ENCODE results near the gene CLDN10.
"Not testable (repeated sequence)": the region's sequence is repeated elsewhere in the genome, so short reads cannot be mapped to it uniquely, and the experiment has no call there.

The CLDN10 gene

DNA sequence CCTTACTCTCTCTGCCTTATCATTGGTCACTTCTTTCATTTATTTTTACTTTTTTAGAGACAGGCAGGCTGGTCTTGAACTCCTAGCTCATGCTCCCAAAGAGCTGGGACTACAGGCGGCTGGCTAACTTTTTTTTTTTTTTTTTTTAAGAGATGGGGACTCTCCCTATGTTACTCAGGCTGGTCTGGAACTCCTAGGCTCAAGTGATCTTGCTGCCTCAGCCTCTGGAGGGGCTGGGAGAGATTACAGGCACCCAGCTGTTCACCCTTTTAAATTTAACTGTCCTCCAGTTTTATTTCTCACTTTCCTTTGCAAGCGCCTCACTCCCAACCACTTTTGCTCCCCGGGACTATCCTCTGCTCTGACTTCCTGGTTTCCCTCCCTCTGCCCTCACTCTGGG is 5.6 kb upstream of the CLDN10 start:
- no peak overlapping the region for H3K4me3 ChIP-seq (ENCODE audit: low read length)
- H3K4me1 ChIP-seq (ENCODE audit: control insufficient read depth, insufficient read depth, low read length) = no peaks in the 10 kb centered on the region
- H3K36me3 ChIP-seq (ENCODE audit: control insufficient read depth, insufficient read depth, low read length) = no peaks in the 10 kb centered on the region
- no peak overlapping the region for H3K9ac ChIP-seq (ENCODE audit: low read length)
- peaks cover 2% of the 10 kb centered on the region for H3K27me3 ChIP-seq (ENCODE audit: control insufficient read depth, insufficient read depth, low read length)
- H3K27ac ChIP-seq (ENCODE audit: low read depth, low read length) = no peak overlapping the region

DNA sequence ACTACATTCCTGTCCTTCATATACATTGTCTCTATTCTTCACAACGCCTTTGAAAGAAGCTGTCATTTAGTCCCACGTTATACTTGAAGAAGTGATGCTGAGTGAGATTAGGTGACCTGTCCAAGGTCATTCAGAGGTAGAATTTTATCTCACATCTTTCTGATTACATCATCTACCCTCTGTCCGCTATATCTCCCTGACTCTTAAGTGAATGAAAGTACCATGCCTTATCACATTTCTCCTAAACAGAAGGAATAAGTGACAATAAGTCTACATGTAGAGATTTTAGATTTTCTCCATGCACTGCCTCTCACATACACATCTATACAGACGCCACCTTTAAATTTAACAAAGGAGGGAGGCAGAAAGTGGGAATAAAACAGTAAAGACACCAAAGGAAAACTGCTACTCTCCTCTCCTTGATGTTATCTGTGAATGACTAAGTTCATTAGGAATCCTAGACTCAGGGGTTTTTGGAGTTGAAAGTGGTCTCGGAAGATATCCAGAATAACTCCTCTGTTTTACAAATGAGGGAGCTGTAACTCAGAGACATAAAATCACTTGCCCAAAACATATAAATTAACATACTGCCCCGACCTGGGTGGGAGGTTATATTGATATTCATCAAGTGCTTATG is 4.9 kb upstream of the CLDN10 start:
- H3K4me3 ChIP-seq (ENCODE audit: low read length) = no peak overlapping the region
- H3K27ac ChIP-seq (ENCODE audit: low read depth, low read length) = no peak overlapping the region
- no peaks in the 10 kb centered on the region for H3K4me1 ChIP-seq (ENCODE audit: control insufficient read depth, insufficient read depth, low read length)
- no peaks in the 10 kb centered on the region for H3K36me3 ChIP-seq (ENCODE audit: control insufficient read depth, insufficient read depth, low read length)
- H3K9ac ChIP-seq (ENCODE audit: low read length) = no peak overlapping the region
- peaks cover 2% of the 10 kb centered on the region for H3K27me3 ChIP-seq (ENCODE audit: control insufficient read depth, insufficient read depth, low read length)

DNA sequence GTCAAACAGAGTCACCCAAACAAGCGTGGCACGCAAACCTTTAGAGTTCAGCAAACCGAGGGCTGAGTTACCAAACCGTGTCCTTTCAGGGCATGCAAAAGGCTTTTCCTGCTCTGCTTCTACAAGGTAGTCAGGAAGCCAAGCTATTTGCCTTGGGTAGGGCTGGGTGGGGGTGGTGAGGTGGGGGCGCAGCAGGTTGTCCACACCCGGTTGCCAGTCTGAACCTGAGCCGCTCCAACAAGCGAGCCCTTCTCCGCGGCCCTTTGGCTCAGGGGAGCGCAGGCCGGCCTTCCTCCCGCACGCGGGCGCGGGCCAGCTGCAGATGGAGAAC is 347 bp upstream of the CLDN10 start:
- Histone ChIP-seq H3K4me3 (ENCODE audit: low read length) (no peak overlapping the region), H3K27me3 (ENCODE audit: control insufficient read depth, insufficient read depth, low read length) (peaks cover 5% of the 10 kb centered on the region), H3K9ac (ENCODE audit: low read length) (no peak overlapping the region), H3K4me1 (ENCODE audit: control insufficient read depth, insufficient read depth, low read length) (no peaks in the 10 kb centered on the region), H3K27ac (ENCODE audit: low read depth, low read length) (no peak overlapping the region), H3K36me3 (ENCODE audit: control insufficient read depth, insufficient read depth, low read length) (no peaks in the 10 kb centered on the region)

GRCh38 chr13:95553581-95554385 is 1.3 kb downstream of the CLDN10 start:
- no peaks in the 10 kb centered on the region for H3K4me1 ChIP-seq (ENCODE audit: control insufficient read depth, insufficient read depth, low read length)
- H3K27me3 ChIP-seq (ENCODE audit: control insufficient read depth, insufficient read depth, low read length) = peaks cover 5% of the 10 kb centered on the region

DNA sequence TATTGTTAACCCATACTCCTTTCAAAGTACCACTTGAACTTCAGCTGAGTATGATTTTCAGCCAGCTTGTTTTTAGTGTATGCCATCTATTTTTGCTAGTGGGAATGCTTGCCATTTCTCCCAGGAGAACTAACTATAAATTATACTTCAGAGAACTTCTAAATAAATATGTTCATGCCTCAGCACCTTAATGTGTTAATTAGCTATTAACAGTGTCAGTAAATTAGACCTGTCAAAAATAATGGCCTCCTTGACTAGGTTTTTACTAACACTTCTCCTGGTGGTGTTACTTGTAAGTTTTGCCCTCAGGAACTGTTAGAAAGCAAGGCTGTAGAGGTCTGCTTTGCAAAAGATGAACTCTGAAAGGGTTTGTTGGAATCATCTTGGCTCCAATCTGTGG is 4.5 kb downstream of the CLDN10 start:
- no peaks in the 10 kb centered on the region for H3K36me3 ChIP-seq (ENCODE audit: control insufficient read depth, insufficient read depth, low read length)
- H3K27ac ChIP-seq (ENCODE audit: low read depth, low read length) = no peak overlapping the region
- H3K9ac ChIP-seq (ENCODE audit: low read length) = no peak overlapping the region
- H3K27me3 ChIP-seq (ENCODE audit: control insufficient read depth, insufficient read depth, low read length) = peaks cover 3% of the 10 kb centered on the region
- H3K4me1 ChIP-seq (ENCODE audit: control insufficient read depth, insufficient read depth, low read length) = no peaks in the 10 kb centered on the region
- no peak overlapping the region for H3K4me3 ChIP-seq (ENCODE audit: low read length)

More at GRCh38 chr13:95553581-95554385, 1.3 kb downstream of the CLDN10 start:
- Histone ChIP-seq H3K9ac (ENCODE audit: low read length) (no peak overlapping the region), H3K36me3 (ENCODE audit: control insufficient read depth, insufficient read depth, low read length) (no peaks in the 10 kb centered on the region), H3K27ac (ENCODE audit: low read depth, low read length) (no peak overlapping the region), H3K4me3 (ENCODE audit: low read length) (no peak overlapping the region)

- Histone ChIP-seq H3K36me3 (ENCODE audit: control insufficient read depth, insufficient read depth, low read length) (no peaks in the 10 kb centered on the region), H3K9ac (ENCODE audit: low read length) (no peak overlapping the region), H3K4me3 (ENCODE audit: low read length) (no peak overlapping the region), H3K27me3 (ENCODE audit: control insufficient read depth, insufficient read depth, low read length) (no peaks in the 10 kb centered on the region), H3K27ac (ENCODE audit: low read depth, low read length) (no peak overlapping the region), H3K4me1 (ENCODE audit: control insufficient read depth, insufficient read depth, low read length) (no peaks in the 10 kb centered on the region)
Observed at GRCh38 chr13:95559100-95559499, 6.6 kb downstream of the CLDN10 start.

- Histone ChIP-seq H3K27me3 (ENCODE audit: control insufficient read depth, insufficient read depth, low read length) (no peaks in the 10 kb centered on the region), H3K9ac (ENCODE audit: low read length) (no peak overlapping the region), H3K27ac (ENCODE audit: low read depth, low read length) (no peak overlapping the region), H3K4me1 (ENCODE audit: control insufficient read depth, insufficient read depth, low read length) (no peaks in the 10 kb centered on the region), H3K4me3 (ENCODE audit: low read length) (no peak overlapping the region), H3K36me3 (ENCODE audit: control insufficient read depth, insufficient read depth, low read length) (no peaks in the 10 kb centered on the region)
Observed at GRCh38 chr13:95560387-95560786, 7.9 kb downstream of the CLDN10 start.

DNA sequence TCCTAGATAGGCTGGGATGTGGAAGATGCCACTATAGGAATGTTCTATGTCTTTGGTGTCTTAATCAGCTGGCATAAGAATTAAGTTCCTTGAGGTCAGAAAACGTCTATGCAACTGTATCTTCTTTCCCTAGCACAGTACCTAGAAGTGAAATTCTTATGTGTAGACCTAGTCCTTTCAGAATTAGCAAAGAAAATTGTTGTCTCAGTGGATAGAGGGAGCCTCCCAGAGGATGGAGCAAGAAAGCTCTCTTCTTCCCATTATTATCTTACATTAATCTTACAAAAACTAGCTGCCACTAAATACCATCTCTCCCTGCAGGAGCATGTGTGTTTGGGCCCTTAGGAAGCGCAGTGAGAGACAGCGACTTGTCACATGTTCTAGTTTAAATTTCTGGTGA is 11.6 kb downstream of the CLDN10 start:
- Histone ChIP-seq H3K27ac (ENCODE audit: low read depth, low read length) (no peak overlapping the region), H3K9ac (ENCODE audit: low read length) (no peak overlapping the region), H3K4me1 (ENCODE audit: control insufficient read depth, insufficient read depth, low read length) (no peaks in the 10 kb centered on the region), H3K27me3 (ENCODE audit: control insufficient read depth, insufficient read depth, low read length) (no peaks in the 10 kb centered on the region), H3K4me3 (ENCODE audit: low read length) (no peak overlapping the region), H3K36me3 (ENCODE audit: control insufficient read depth, insufficient read depth, low read length) (no peaks in the 10 kb centered on the region)

DNA sequence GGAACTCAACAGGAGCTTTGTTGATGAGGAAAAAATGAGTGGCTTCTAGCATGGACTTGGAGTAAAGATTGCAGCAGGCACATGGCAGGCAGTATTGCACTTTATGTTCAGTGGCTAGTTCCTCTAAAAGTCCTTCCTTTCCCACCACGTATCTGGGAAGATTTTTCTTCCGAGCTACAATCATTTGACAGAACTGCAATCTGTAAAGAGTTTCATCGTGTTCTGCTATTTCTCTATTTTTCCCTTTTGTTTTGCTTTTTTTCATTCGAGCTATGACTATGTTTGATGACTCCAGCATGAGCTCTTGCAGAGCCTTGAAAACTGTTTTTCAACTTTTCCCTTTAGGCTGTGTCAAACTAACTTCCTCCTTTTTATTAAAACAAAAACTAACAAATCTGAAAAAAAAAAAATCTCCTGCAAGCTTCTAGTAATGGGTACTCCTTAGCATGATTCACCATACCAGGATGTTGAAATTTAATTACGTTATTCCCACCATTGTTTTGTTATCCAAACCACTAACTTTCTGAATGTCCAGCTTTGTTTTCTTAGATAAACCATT is 12.3 kb downstream of the CLDN10 start:
- no peak overlapping the region for H3K9ac ChIP-seq (ENCODE audit: low read length)
- no peak overlapping the region for H3K4me3 ChIP-seq (ENCODE audit: low read length)
- H3K4me1 ChIP-seq (ENCODE audit: control insufficient read depth, insufficient read depth, low read length) = no peaks in the 10 kb centered on the region
- no peaks in the 10 kb centered on the region for H3K27me3 ChIP-seq (ENCODE audit: control insufficient read depth, insufficient read depth, low read length)
- no peak overlapping the region for H3K27ac ChIP-seq (ENCODE audit: low read depth, low read length)
- no peaks in the 10 kb centered on the region for H3K36me3 ChIP-seq (ENCODE audit: control insufficient read depth, insufficient read depth, low read length)

DNA sequence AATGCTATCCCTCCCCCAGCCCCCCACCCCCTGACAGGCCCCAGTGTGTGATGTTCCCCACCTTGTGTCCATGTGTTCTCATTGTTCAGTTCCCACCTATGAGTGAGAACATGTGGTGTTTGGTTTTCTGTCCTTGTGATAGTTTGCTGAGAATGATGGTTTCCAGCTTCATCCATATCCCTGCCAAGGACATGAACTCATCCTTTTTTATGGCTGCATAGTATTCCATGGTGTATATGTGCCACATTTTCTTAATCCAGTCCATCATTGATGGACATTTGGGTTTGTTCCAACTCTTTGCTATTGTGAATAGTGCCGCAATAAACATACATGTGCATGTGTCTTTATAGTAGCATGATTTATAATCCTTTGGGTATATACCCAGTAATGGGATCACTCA is 13.2 kb downstream of the CLDN10 start:
- H3K27ac ChIP-seq (ENCODE audit: low read depth, low read length); H3K9ac ChIP-seq (ENCODE audit: low read length): not testable (repeated sequence)

DNA sequence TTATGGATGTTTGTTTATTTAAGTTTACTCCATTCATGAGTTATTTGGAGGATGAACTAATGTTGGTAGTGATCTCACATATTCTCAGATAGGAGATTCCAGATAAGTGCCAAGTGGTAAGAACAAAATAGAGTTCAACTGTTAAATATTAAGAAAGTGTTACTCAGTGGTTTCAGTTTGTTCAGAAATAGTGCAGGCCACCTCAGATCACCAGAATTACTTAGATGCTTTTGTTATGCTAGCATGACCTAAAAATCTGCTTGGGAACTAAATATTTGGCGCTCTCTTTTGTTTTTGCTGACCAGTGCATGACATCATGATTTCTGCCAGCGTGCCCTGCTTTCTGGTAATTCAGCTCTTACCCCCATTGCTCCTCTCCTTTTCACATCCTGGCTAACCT is 15.6 kb downstream of the CLDN10 start:
- Histone ChIP-seq H3K4me1 (ENCODE audit: control insufficient read depth, insufficient read depth, low read length) (no peaks in the 10 kb centered on the region), H3K9ac (ENCODE audit: low read length) (no peak overlapping the region), H3K36me3 (ENCODE audit: control insufficient read depth, insufficient read depth, low read length) (no peaks in the 10 kb centered on the region), H3K4me3 (ENCODE audit: low read length) (no peak overlapping the region), H3K27me3 (ENCODE audit: control insufficient read depth, insufficient read depth, low read length) (no peaks in the 10 kb centered on the region), H3K27ac (ENCODE audit: low read depth, low read length) (no peak overlapping the region)

More for the DNA sequence above, 13.2 kb downstream of the CLDN10 start:
- not testable (repeated sequence) for H3K36me3 ChIP-seq (ENCODE audit: control insufficient read depth, insufficient read depth, low read length); H3K4me1 ChIP-seq (ENCODE audit: control insufficient read depth, insufficient read depth, low read length); H3K27me3 ChIP-seq (ENCODE audit: control insufficient read depth, insufficient read depth, low read length); H3K4me3 ChIP-seq (ENCODE audit: low read length)

DNA sequence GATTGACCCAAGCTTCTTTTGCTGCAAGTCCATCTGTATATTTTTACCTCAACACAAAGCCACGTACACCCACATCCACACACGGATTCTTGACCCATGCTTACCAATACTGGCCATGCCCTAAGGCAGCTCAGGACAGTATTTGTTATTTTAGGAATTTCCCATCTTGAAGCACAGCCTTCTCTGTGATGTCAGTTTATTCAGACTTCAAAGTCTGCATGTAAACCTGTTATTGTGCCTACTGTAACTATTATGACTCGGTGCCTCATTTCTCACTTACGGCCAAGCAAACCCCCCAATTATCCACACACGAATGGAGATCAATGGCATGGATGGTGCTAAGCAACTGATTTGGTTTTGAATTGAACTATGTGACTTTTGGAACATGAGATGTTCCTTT is 17.5 kb downstream of the CLDN10 start:
- Histone ChIP-seq H3K27ac (ENCODE audit: low read depth, low read length) (no peak overlapping the region), H3K36me3 (ENCODE audit: control insufficient read depth, insufficient read depth, low read length) (no peaks in the 10 kb centered on the region), H3K9ac (ENCODE audit: low read length) (no peak overlapping the region), H3K4me3 (ENCODE audit: low read length) (no peak overlapping the region), H3K4me1 (ENCODE audit: control insufficient read depth, insufficient read depth, low read length) (no peaks in the 10 kb centered on the region), H3K27me3 (ENCODE audit: control insufficient read depth, insufficient read depth, low read length) (no peaks in the 10 kb centered on the region)

DNA sequence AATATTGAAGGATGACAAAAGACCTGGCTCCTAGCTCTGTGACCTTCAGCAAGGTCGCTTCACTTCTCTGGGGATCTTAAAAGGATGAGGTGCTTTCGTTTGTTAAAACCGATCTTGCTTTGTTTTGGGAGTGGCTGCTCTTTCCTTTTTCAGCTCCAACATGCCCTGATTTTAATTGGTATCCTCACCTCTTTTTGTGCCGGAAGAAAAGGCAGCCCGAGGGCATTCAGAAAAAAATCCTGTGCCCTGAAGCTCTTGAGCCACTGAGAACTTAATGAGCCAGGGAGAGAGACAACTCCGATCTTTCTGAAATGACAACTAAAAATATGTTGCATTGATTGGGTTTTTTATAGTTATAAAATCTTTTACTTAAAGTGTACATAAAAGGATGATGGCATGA is 19.4 kb downstream of the CLDN10 start:
- Histone ChIP-seq H3K27ac (ENCODE audit: low read depth, low read length) (no peak overlapping the region), H3K27me3 (ENCODE audit: control insufficient read depth, insufficient read depth, low read length) (no peaks in the 10 kb centered on the region), H3K4me1 (ENCODE audit: control insufficient read depth, insufficient read depth, low read length) (no peaks in the 10 kb centered on the region), H3K36me3 (ENCODE audit: control insufficient read depth, insufficient read depth, low read length) (no peaks in the 10 kb centered on the region), H3K9ac (ENCODE audit: low read length) (no peak overlapping the region), H3K4me3 (ENCODE audit: low read length) (no peak overlapping the region)
